ENCODE measurements around the gene TSPAN7. TPM values are rescaled to one million over a fixed set of nuclear protein-coding genes. Genes with fewer than 3 reads are reported as not detected.

Gene TSPAN7
- total and polyA plus RNA-seq, 9 of the 15 experiments (the other 6 are each of a cell fraction or from before 2014, with no cell fraction given), result 0.07 to 0.29 (median 0.12) TPM; not detected in 1

DNA sequence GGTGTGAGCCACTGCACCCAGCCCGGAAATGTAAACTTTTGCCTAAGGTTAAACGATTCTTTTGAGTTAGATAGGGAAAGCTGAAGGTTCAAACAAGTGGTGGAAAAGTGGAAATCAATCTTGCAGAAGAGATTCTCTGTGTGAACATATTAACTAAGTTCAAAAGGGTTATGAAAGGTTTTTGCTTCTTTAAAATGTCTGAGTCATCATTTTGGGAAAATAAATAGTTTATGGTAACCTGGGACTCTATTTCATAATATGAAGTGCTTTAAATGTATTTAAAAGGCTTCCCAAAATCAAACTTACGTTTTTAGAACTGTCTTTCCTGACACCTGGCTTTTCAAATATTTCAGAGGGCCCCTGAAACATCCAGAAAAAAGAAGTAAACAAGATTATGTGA, 166.3 kb downstream of the TSPAN7 start:
- DNase-seq (ENCODE audit: extremely low read depth in 1 of 4, low spot score in 3 of 4) (no peak), ATAC-seq (no peak), FAIRE-seq (no peak)
- TF ChIP-seq BHLHE40 (IDR thresholded peaks at IDR 0.05; ENCODE audit: low read length) (no peak), C11orf30 (IDR thresholded peaks at IDR 0.05; ENCODE audit: low read depth) (peak; percentile 71), MAFF (IDR thresholded peaks at IDR 0.05; ENCODE audit: low read length) (peak; percentile 43; the same call in 1 of the 2 replicates), MAFG (tag; conservative IDR thresholded peaks at IDR 0.05) (peak; percentile 60), ZNF316 (IDR thresholded peaks at IDR 0.05) (peak; percentile 85), HNRNPLL (IDR thresholded peaks at IDR 0.05; ENCODE audit: low read depth, low read length, poor library complexity, severe bottlenecking) (no peak), U2AF2 (optimal IDR thresholded peaks at IDR 0.05; ENCODE audit: low read depth, low read length) (no peak), MAFK (IDR thresholded peaks at IDR 0.05; ENCODE audit: low read length) (peak; percentile 40; the same call in 1 of the 2 replicates), PTRF (tag; IDR thresholded peaks at IDR 0.05) (no peak)
- TF ChIP-seq, protein P1, sequence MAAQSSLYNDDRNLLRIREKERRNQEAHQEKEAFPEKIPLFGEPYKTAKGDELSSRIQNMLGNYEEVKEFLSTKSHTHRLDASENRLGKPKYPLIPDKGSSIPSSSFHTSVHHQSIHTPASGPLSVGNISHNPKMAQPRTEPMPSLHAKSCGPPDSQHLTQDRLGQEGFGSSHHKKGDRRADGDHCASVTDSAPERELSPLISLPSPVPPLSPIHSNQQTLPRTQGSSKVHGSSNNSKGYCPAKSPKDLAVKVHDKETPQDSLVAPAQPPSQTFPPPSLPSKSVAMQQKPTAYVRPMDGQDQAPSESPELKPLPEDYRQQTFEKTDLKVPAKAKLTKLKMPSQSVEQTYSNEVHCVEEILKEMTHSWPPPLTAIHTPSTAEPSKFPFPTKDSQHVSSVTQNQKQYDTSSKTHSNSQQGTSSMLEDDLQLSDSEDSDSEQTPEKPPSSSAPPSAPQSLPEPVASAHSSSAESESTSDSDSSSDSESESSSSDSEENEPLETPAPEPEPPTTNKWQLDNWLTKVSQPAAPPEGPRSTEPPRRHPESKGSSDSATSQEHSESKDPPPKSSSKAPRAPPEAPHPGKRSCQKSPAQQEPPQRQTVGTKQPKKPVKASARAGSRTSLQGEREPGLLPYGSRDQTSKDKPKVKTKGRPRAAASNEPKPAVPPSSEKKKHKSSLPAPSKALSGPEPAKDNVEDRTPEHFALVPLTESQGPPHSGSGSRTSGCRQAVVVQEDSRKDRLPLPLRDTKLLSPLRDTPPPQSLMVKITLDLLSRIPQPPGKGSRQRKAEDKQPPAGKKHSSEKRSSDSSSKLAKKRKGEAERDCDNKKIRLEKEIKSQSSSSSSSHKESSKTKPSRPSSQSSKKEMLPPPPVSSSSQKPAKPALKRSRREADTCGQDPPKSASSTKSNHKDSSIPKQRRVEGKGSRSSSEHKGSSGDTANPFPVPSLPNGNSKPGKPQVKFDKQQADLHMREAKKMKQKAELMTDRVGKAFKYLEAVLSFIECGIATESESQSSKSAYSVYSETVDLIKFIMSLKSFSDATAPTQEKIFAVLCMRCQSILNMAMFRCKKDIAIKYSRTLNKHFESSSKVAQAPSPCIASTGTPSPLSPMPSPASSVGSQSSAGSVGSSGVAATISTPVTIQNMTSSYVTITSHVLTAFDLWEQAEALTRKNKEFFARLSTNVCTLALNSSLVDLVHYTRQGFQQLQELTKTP (IDR thresholded peaks at IDR 0.05; ENCODE audit: low read depth in 1 of 2, partially characterized antibody in 2 of 2), result no peak
- H3K79me2 ChIP-seq (ENCODE audit: control insufficient read depth, insufficient read depth, low read length), result no peaks in the 10 kb centered on the region
- no peaks in the 10 kb centered on the region for H3K9me3 ChIP-seq (replicated peaks; ENCODE audit: control insufficient read depth, insufficient read depth, low read depth, low read length)
- no peak overlapping the region for H3K4me3 ChIP-seq
- in situ Hi-C loops (cut with MboI) (no loop called here), intact Hi-C loops (cut with micrococcal nuclease) (no loop called here)
- no peak overlapping the region for H3K27ac ChIP-seq (ENCODE audit: extremely low read depth, low read depth, low read length)
- H4K20me1 ChIP-seq (replicated peaks; ENCODE audit: control insufficient read depth, insufficient read depth, low read length), result no peaks in the 10 kb centered on the region
- ChIA-PET POLR2A (no interaction called here), CTCF (ENCODE audit: low intra/inter-chr PET ratio) (no interaction called here)
- no peaks in the 10 kb centered on the region; a peak in 1 of 5 replicates for H3K4me1 ChIP-seq (replicated peaks in 1 of 2; ENCODE audit: control insufficient read depth in 2 of 2, insufficient read depth in 2 of 2, low read length in 2 of 2)
- H3K9ac ChIP-seq (ENCODE audit: insufficient read depth in 1 of 2, low read depth in 2 of 2, low read length in 2 of 2), result no peak overlapping the region
- no TSS peak for BruUV-seq (replicated peaks)
- H3K9me1 ChIP-seq (ENCODE audit: control insufficient read depth, insufficient read depth, low read length), result no peaks in the 10 kb centered on the region
- no peak overlapping the region for H2AFZ ChIP-seq (ENCODE audit: low read depth, low read length)
- WGBS (ENCODE audit: insufficient coverage, low coverage, missing lambda C conversion rate), result 27% methylated on average over 3 of the region's 3 CpGs
- no peaks in the 10 kb centered on the region for H3K27me3 ChIP-seq (ENCODE audit: control insufficient read depth in 2 of 2, insufficient read depth in 2 of 2, low read length in 2 of 2)
- no peak overlapping the region for H3K4me2 ChIP-seq (ENCODE audit: insufficient read depth, low read length)
- no peaks in the 10 kb centered on the region for H3K36me3 ChIP-seq (ENCODE audit: control insufficient read depth, insufficient read depth, low read length)
